Keratinocyte (primary cell): Measurements from ENCODE around the gene DNAH11.

Experiments
- CTCF ChIP-seq, 3 experiments: IDR thresholded peaks in 1 of 3; conservative IDR thresholded peaks in 1 of 3; optimal IDR thresholded peaks in 1 of 3; 2 replicates in 2 of 3; 3 replicates in 1 of 3; pipeline versions ENCODE3 to v1.5.1; 2011; ENCODE audit warnings: low read length in 3 of 3, mild to moderate bottlenecking in 3 of 3, moderate library complexity in 2 of 3, control low read depth in 1 of 3, inconsistent platforms in 1 of 3; ENCODE audit not compliant: insufficient read depth in 2 of 3; ENCODE audit errors: extremely low read depth in 1 of 3
- EZH2 ChIP-seq: IDR thresholded peaks from one replicate; pipeline ENCODE4 v1.6.1; 2012; ENCODE audit warnings: inconsistent platforms, mild to moderate bottlenecking, low read length, moderate library complexity

GRCh38 chr7:21500117-21500832 is 42.6 kb upstream of the DNAH11 start:
- TF ChIP-seq CTCF (optimal IDR thresholded peaks at IDR 0.05 in 1 of 3, IDR thresholded peaks at IDR 0.05 in 1 of 3, conservative IDR thresholded peaks at IDR 0.05 in 1 of 3; ENCODE audit: extremely low read depth in 1 of 3, insufficient read depth in 2 of 3, low read length in 3 of 3) (no peak), EZH2 (no peak)
